H1 (cell line): ENCODE data around the gene AMZ1. TPM values are rescaled to one million over a fixed set of nuclear protein-coding genes. Genes with fewer than 3 reads are reported as not detected.

Source experiments
- CTCF ChIA-PET: fragments of 300-600 bp; sonication (Branson Sonifier 250); formaldehyde crosslinking; loops from one replicate; lab custom pipeline; 2021; ENCODE audit not compliant: partially characterized antibody; lab: Charles Lee
- POLR2A ChIA-PET: fragments of 300-600 bp; sonication (Branson Sonifier 250); formaldehyde crosslinking; loops from one replicate; lab custom pipeline; 2021; ENCODE audit warnings: inconsistent platforms; ENCODE audit not compliant: partially characterized antibody; lab: Charles Lee
- DNase-seq, 2 experiments: peaks; one replicate each; pipeline versions ENCODE4 v3.0.0 to v3.0.0-alpha.2; 2010 to 2022; ENCODE audit warnings: low spot score in 2 of 2, low read depth in 1 of 2, mixed read lengths in 1 of 2
- FAIRE-seq: peaks from 2 replicates; lab custom pipeline; 2011; peaks lifted over from hg19 to GRCh38; lab: Jason Lieb, UNC
- H2AFZ ChIP-seq: 2 replicates; pipeline ENCODE4 v1.8.1; 2012; ENCODE audit warnings: low read length, inconsistent platforms
- H2AK5ac ChIP-seq: 2 replicates; pipeline ENCODE4 v1.6.1; 2013; ENCODE audit warnings: low read depth, low read length
- H2BK120ac ChIP-seq: replicated peaks from 2 replicates; pipeline ENCODE3; 2013; ENCODE audit warnings: low read depth, low read length, inconsistent platforms
- H2BK12ac ChIP-seq: 2 replicates; pipeline ENCODE4 v1.6.1; 2013; ENCODE audit warnings: low read depth, low read length
- H2BK15ac ChIP-seq: 2 replicates; pipeline ENCODE4 v1.6.1; 2013; ENCODE audit warnings: low read length
- H2BK20ac ChIP-seq: 2 replicates; pipeline ENCODE4 v1.6.1; 2013; ENCODE audit warnings: low read length
- H2BK5ac ChIP-seq: 2 replicates; pipeline ENCODE4 v1.6.1; 2013; ENCODE audit warnings: low read depth, low read length
- H3K14ac ChIP-seq: 2 replicates; pipeline ENCODE4 v1.6.1; 2013; ENCODE audit warnings: inconsistent platforms; ENCODE audit not compliant: insufficient read length
- H3K18ac ChIP-seq: 2 replicates; pipeline ENCODE4 v1.6.1; 2013; ENCODE audit warnings: low read length; ENCODE audit errors: extremely low read depth
- H3K23ac ChIP-seq: 2 replicates; pipeline ENCODE4 v1.6.1; 2013; ENCODE audit warnings: inconsistent platforms; ENCODE audit not compliant: insufficient read length
- H3K23me2 ChIP-seq: 2 replicates; pipeline ENCODE4 v1.6.1; 2013; ENCODE audit warnings: low read depth, low read length
- H3K27ac ChIP-seq: 2 replicates; pipeline ENCODE4 v1.6.1; 2011; ENCODE audit warnings: low read depth, low read length, inconsistent platforms
- H3K27me3 ChIP-seq, 4 experiments: replicated peaks in 1 of 4; 1 replicate in 1 of 4; 2 replicates in 3 of 4; pipeline versions ENCODE4 v1.6.1 to v1.8.1; 2011 to 2013; ENCODE audit warnings: low read length in 3 of 4, mild to moderate bottlenecking in 3 of 4, inconsistent platforms in 2 of 4, mixed read lengths in 2 of 4, moderate library complexity in 1 of 4; ENCODE audit not compliant: control insufficient read depth in 3 of 4, insufficient read depth in 3 of 4; ENCODE audit errors: extremely low read depth in 1 of 4
- H3K36me3 ChIP-seq, 4 experiments: 2 replicates each; pipeline versions ENCODE4 v1.6.1 to v1.8.1; 2011 to 2013; ENCODE audit warnings: mild to moderate bottlenecking in 4 of 4, low read length in 3 of 4, moderate library complexity in 2 of 4, control low read depth in 1 of 4, inconsistent platforms in 1 of 4; ENCODE audit not compliant: insufficient read depth in 4 of 4, control insufficient read depth in 2 of 4
- H3K4ac ChIP-seq: replicated peaks from 2 replicates; pipeline ENCODE3; 2013; ENCODE audit warnings: low read length, low read depth, mixed read lengths, inconsistent platforms; ENCODE audit not compliant: insufficient read length
- H3K4me1 ChIP-seq, 4 experiments: replicated peaks in 1 of 4; 1 replicate in 1 of 4; 2 replicates in 3 of 4; pipeline versions ENCODE4 v1.6.1 to v1.8.1; 2011 to 2013; ENCODE audit warnings: low read length in 3 of 4, inconsistent platforms in 2 of 4, mixed read lengths in 1 of 4; ENCODE audit not compliant: insufficient read depth in 4 of 4, control insufficient read depth in 3 of 4
- H3K4me2 ChIP-seq, 2 experiments: 2 replicates each; pipeline versions ENCODE4 v1.6.1 to v1.8.1; 2011 to 2013; ENCODE audit warnings: low read depth in 2 of 2, low read length in 2 of 2, control low read depth in 1 of 2, inconsistent platforms in 1 of 2, mild to moderate bottlenecking in 1 of 2; ENCODE audit not compliant: insufficient read depth in 1 of 2
- H3K4me3 ChIP-seq, 4 experiments: fragments of 200-600, 300-600 bp in 1 of 4; sonication (generic), shearing (Covaris generic), sonication (Bioruptor Twin) in 1 of 4; 2 replicates each; pipeline versions ENCODE4 v1.5.1 to v1.8.1; 2011 to 2016; ENCODE audit warnings: low read length in 4 of 4, low read depth in 3 of 4, control low read depth in 2 of 4, inconsistent platforms in 2 of 4, mild to moderate bottlenecking in 2 of 4, mixed read lengths in 1 of 4, moderate library complexity in 1 of 4; ENCODE audit not compliant: insufficient read depth in 2 of 4; ENCODE audit errors: extremely low read depth in 1 of 4
- H3K56ac ChIP-seq: replicated peaks from 2 replicates; pipeline ENCODE3; 2013; ENCODE audit warnings: low read depth, mild to moderate bottlenecking, mixed read lengths, low read length, inconsistent platforms; ENCODE audit not compliant: insufficient read length
- H3K79me1 ChIP-seq: 2 replicates; pipeline ENCODE4 v1.6.1; 2013; ENCODE audit warnings: low read depth, low read length, control low read depth
- H3K79me2 ChIP-seq, 2 experiments: 2 replicates each; pipeline versions ENCODE4 v1.6.1 to v1.8.1; 2012 to 2013; ENCODE audit warnings: low read length in 2 of 2, mild to moderate bottlenecking in 2 of 2, inconsistent platforms in 1 of 2; ENCODE audit not compliant: insufficient read depth in 2 of 2, control insufficient read depth in 1 of 2
- H3K9ac ChIP-seq, 4 experiments: replicated peaks in 1 of 4; 1 replicate in 1 of 4; 2 replicates in 3 of 4; pipeline versions ENCODE4 v1.6.1 to v1.8.1; 2011 to 2013; ENCODE audit warnings: low read depth in 3 of 4, low read length in 3 of 4, control low read depth in 2 of 4, mild to moderate bottlenecking in 2 of 4, moderate library complexity in 2 of 4, inconsistent platforms in 1 of 4; ENCODE audit errors: extremely low read depth in 1 of 4
- H3K9me3 ChIP-seq, 2 experiments: 2 replicates each; pipeline versions ENCODE4 v1.6.1 to v1.8.1; 2012 to 2013; ENCODE audit warnings: mild to moderate bottlenecking in 2 of 2, moderate library complexity in 2 of 2, control low read depth in 1 of 2, inconsistent platforms in 1 of 2, low read depth in 1 of 2, low read length in 1 of 2, mixed read lengths in 1 of 2; ENCODE audit not compliant: insufficient read depth in 2 of 2
- H4K20me1 ChIP-seq, 2 experiments: replicated peaks in 1 of 2; 2 replicates each; pipeline versions ENCODE3 to v1.8.1; 2011 to 2013; ENCODE audit warnings: inconsistent platforms in 2 of 2, low read length in 2 of 2, mild to moderate bottlenecking in 1 of 2; ENCODE audit not compliant: insufficient read depth in 2 of 2, control insufficient read depth in 1 of 2
- H4K5ac ChIP-seq: 2 replicates; pipeline ENCODE4 v1.6.1; 2013; ENCODE audit warnings: low read length, low read depth, mixed read lengths, inconsistent platforms; ENCODE audit not compliant: insufficient read length
- H4K8ac ChIP-seq: 2 replicates; pipeline ENCODE4 v1.8.0; 2013; ENCODE audit warnings: mild to moderate bottlenecking, moderate library complexity, low read length, inconsistent platforms; ENCODE audit not compliant: insufficient read depth; ENCODE audit errors: extremely low read depth
- H4K91ac ChIP-seq: replicated peaks from 2 replicates; pipeline ENCODE3; 2013; ENCODE audit warnings: low read length, mixed read lengths, inconsistent platforms; ENCODE audit not compliant: insufficient read length
- CHD1 ChIP-seq: IDR thresholded peaks from 2 replicates; pipeline ENCODE4 v1.6.1; 2012; ENCODE audit warnings: low read depth, low read length, improper control_type of control experiment
- RFX5 ChIP-seq: IDR thresholded peaks from 2 replicates; pipeline ENCODE4 v1.6.1; 2011; ENCODE audit warnings: low read depth, low read length, improper control_type of control experiment, borderline replicate concordance
- SP1 ChIP-seq: IDR thresholded peaks from 2 replicates; pipeline ENCODE4 v1.6.1; 2011; ENCODE audit warnings: low read depth, low read length
- WGBS, 2 experiments: shearing (Covaris generic) in 1 of 2; methylation state at CpG; one replicate each; pipeline versions ENCODE4 v1.1.6 to v1.1.7; 2013 to 2015; ENCODE audit warnings: low lambda C conversion rate in 2 of 2, mixed read lengths in 2 of 2, inconsistent platforms in 1 of 2, low coverage in 1 of 2, missing lambda C conversion rate in 1 of 2; ENCODE audit not compliant: insufficient replicate concordance in 2 of 2, insufficient coverage in 1 of 2, insufficient read length in 1 of 2; ENCODE audit errors: extremely low coverage in 1 of 2, missing lambda C conversion rate in 1 of 2; 5-methylcytosine and 5-hydroxymethylcytosine counted together
- polyA plus RNA-seq, 7 experiments: library from polyadenylated mRNA; depleted of rRNA in 3 of 7; stranded (reverse) in 5 of 7; unstranded in 2 of 7; fragments of >200 nt in 5 of 7; fragments of 200-250 nt in 2 of 7; gene quantifications; 1 replicate in 5 of 7; 2 replicates in 1 of 7; 4 replicates in 1 of 7; pipeline versions ENCODE4 v1.2.1 to v1.2.3, GENCODE V29; 2011 to 2013; ENCODE audit warnings: missing spikeins in 2 of 7, mixed read lengths in 2 of 7
- total RNA-seq: library from RNA; stranded (reverse); fragmentation: NEBNext Ultra II Directional; extraction: Animal tissue kit (Norgen Biotek cat#: 25700); gene quantifications from 2 replicates; pipeline ENCODE4 v1.2.1, GENCODE V29; 2021

Gene AMZ1
- total and polyA plus RNA-seq, 2 of the 8 experiments (the other 6 are each of a cell fraction or from before 2014, with no cell fraction given) = 0.59 to 1.4 TPM

- H4K8ac ChIP-seq = no peak overlapping the region
- H3K23ac ChIP-seq = no peak overlapping the region
- H3K4me3 ChIP-seq = no peak overlapping the region
- H2BK12ac ChIP-seq = no peak overlapping the region
- H3K56ac ChIP-seq = no peak overlapping the region
- no peak overlapping the region for H3K4me2 ChIP-seq
- no peak overlapping the region for H3K4ac ChIP-seq
- H3K27me3 ChIP-seq = no peaks in the 10 kb centered on the region
- no peak overlapping the region for H3K18ac ChIP-seq
- WGBS, 2 experiments = 93% methylated on average over 40 of the region's 40 CpGs; no CpG with 5 or more reads in 1 of the 2 experiments
- H4K91ac ChIP-seq = no peak overlapping the region
- FAIRE-seq = no peak
- no peaks in the 10 kb centered on the region for H3K23me2 ChIP-seq
- no peak overlapping the region for H2AK5ac ChIP-seq
- TF ChIP-seq RFX5 (no peak), SP1 (no peak), CHD1 (no peak)
- TF ChIP-seq, all 59 proteins: peak for 0
- Histone ChIP-seq H3K4me1 (no peaks in the 10 kb centered on the region; a peak in 2 of 7 replicates), H3K14ac (no peak overlapping the region), H3K9ac (no peak overlapping the region), H4K20me1 (no peaks in the 10 kb centered on the region), H2BK15ac (no peak overlapping the region), H3K79me2 (no peaks in the 10 kb centered on the region), H2AFZ (no peak overlapping the region), H3K79me1 (no peaks in the 10 kb centered on the region), H3K9me3 (no peaks in the 10 kb centered on the region), H2BK120ac (no peak overlapping the region), H2BK5ac (no peak overlapping the region), H3K36me3 (no peaks in the 10 kb centered on the region), H4K5ac (no peak overlapping the region), H2BK20ac (no peak overlapping the region), H3K27ac (no peak overlapping the region)
- ChIA-PET POLR2A (interaction anchor here (1.3 to 1.7 kb wide), 2 partner anchors 10 to 19 kb away, joined by 4 to 5 read pairs; no protein-coding TSS in a partner anchor), CTCF (interaction anchor here (0.6 to 8.0 kb wide), 8 partner anchors 10 to 246 kb away, joined by 3 to 40 read pairs (median 14); no protein-coding TSS in a partner anchor)
- DNase-seq = no peak
Measured at GRCh38 chr7:2700141-2700850, 12.3 kb downstream of the AMZ1 start.
